Measurements from ENCODE around the gene FIZ1. TPM values are rescaled to one million over a fixed set of nuclear protein-coding genes. Genes with fewer than 3 reads are reported as not detected.
A peak's percentile ranks its signal among the peaks of the same experiment; 100 is the strongest.

Gene FIZ1
- total and polyA plus RNA-seq, 2 experiments from 2014 or later, result 5.4 to 10.1 TPM

GRCh38 chr19:55590617-55591016 lies 8.7 kb downstream of the FIZ1 start:
- Mint-ChIP-seq H3K4me1 (peaks cover 35% of the 10 kb centered on the region), H3K27me3 (ENCODE audit: insufficient read depth, low read depth, poor library complexity) (peaks cover 22% of the 10 kb centered on the region), H3K4me3 (no peak overlapping the region), H3K9me3 (no peaks in the 10 kb centered on the region; the same call in 1 of the 3 replicates), H3K27ac (no peak overlapping the region), H3K36me3 (ENCODE audit: low read depth) (peaks cover 22% of the 10 kb centered on the region)
- Histone ChIP-seq H3K27me3 (ENCODE audit: insufficient read depth) (peaks cover 40% of the 10 kb centered on the region), H3K36me3 (ENCODE audit: insufficient read depth) (no peaks in the 10 kb centered on the region), H3K4me3 (no peak overlapping the region), H3F3A (replicated peaks; ENCODE audit: low read depth) (peaks cover 30% of the 10 kb centered on the region), H3K4me2 (no peak overlapping the region), H3K4me1 (ENCODE audit: insufficient read depth) (peaks cover 19% of the 10 kb centered on the region), H3K79me2 (replicated peaks; ENCODE audit: insufficient read depth) (no peaks in the 10 kb centered on the region), H3K9me2 (ENCODE audit: insufficient read depth) (no peaks in the 10 kb centered on the region), H2AFZ (no peak overlapping the region), H4K20me1 (replicated peaks; ENCODE audit: insufficient read depth) (no peaks in the 10 kb centered on the region), H3K27ac (ENCODE audit: low read depth) (no peak overlapping the region)
- ATAC-seq, result peak; percentile 5; the same call in 2 of the 3 replicates
- DNase-seq (ENCODE audit: low spot score), result peak; percentile 84
- TF ChIP-seq JUNB (IDR thresholded peaks at IDR 0.05; ENCODE audit: unreplicated experiment), result no peak
- TF ChIP-seq, protein P1, sequence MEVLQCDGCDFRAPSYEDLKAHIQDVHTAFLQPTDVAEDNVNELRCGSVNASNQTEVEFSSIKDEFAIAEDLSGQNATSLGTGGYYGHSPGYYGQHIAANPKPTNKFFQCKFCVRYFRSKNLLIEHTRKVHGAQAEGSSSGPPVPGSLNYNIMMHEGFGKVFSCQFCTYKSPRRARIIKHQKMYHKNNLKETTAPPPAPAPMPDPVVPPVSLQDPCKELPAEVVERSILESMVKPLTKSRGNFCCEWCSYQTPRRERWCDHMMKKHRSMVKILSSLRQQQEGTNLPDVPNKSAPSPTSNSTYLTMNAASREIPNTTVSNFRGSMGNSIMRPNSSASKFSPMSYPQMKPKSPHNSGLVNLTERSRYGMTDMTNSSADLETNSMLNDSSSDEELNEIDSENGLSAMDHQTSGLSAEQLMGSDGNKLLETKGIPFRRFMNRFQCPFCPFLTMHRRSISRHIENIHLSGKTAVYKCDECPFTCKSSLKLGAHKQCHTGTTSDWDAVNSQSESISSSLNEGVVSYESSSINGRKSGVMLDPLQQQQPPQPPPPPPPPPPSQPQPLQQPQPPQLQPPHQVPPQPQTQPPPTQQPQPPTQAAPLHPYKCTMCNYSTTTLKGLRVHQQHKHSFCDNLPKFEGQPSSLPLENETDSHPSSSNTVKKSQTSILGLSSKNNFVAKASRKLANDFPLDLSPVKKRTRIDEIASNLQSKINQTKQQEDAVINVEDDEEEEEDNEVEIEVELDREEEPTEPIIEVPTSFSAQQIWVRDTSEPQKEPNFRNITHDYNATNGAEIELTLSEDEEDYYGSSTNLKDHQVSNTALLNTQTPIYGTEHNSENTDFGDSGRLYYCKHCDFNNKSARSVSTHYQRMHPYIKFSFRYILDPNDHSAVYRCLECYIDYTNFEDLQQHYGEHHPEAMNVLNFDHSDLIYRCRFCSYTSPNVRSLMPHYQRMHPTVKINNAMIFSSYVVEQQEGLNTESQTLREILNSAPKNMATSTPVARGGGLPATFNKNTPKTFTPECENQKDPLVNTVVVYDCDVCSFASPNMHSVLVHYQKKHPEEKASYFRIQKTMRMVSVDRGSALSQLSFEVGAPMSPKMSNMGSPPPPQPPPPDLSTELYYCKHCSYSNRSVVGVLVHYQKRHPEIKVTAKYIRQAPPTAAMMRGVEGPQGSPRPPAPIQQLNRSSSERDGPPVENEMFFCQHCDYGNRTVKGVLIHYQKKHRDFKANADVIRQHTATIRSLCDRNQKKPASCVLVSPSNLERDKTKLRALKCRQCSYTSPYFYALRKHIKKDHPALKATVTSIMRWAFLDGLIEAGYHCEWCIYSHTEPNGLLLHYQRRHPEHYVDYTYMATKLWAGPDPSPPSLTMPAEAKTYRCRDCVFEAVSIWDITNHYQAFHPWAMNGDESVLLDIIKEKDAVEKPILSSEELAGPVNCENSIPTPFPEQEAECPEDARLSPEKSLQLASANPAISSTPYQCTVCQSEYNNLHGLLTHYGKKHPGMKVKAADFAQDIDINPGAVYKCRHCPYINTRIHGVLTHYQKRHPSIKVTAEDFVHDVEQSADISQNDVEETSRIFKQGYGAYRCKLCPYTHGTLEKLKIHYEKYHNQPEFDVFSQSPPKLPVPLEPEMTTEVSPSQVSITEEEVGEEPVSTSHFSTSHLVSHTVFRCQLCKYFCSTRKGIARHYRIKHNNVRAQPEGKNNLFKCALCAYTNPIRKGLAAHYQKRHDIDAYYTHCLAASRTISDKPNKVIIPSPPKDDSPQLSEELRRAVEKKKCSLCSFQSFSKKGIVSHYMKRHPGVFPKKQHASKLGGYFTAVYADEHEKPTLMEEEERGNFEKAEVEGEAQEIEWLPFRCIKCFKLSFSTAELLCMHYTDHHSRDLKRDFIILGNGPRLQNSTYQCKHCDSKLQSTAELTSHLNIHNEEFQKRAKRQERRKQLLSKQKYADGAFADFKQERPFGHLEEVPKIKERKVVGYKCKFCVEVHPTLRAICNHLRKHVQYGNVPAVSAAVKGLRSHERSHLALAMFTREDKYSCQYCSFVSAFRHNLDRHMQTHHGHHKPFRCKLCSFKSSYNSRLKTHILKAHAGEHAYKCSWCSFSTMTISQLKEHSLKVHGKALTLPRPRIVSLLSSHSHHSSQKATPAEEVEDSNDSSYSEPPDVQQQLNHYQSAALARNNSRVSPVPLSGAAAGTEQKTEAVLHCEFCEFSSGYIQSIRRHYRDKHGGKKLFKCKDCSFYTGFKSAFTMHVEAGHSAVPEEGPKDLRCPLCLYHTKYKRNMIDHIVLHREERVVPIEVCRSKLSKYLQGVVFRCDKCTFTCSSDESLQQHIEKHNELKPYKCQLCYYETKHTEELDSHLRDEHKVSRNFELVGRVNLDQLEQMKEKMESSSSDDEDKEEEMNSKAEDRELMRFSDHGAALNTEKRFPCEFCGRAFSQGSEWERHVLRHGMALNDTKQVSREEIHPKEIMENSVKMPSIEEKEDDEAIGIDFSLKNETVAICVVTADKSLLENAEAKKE (CRISPR knock-in tag; IDR thresholded peaks at IDR 0.05), result no peak
- no peak for TF ChIP-seq ZNF331 (CRISPR knock-in tag; IDR thresholded peaks at IDR 0.05; ENCODE audit: low read depth)
- TF ChIP-seq ZNF114 (CRISPR knock-in tag; IDR thresholded peaks at IDR 0.05), result no peak
- no peak for TF ChIP-seq POLR2AphosphoS5 (IDR thresholded peaks at IDR 0.05; ENCODE audit: low read depth)
- TF ChIP-seq EZH2phosphoT487 (IDR thresholded peaks at IDR 0.05; ENCODE audit: unreplicated experiment), result no peak
- TF ChIP-seq, protein P2, sequence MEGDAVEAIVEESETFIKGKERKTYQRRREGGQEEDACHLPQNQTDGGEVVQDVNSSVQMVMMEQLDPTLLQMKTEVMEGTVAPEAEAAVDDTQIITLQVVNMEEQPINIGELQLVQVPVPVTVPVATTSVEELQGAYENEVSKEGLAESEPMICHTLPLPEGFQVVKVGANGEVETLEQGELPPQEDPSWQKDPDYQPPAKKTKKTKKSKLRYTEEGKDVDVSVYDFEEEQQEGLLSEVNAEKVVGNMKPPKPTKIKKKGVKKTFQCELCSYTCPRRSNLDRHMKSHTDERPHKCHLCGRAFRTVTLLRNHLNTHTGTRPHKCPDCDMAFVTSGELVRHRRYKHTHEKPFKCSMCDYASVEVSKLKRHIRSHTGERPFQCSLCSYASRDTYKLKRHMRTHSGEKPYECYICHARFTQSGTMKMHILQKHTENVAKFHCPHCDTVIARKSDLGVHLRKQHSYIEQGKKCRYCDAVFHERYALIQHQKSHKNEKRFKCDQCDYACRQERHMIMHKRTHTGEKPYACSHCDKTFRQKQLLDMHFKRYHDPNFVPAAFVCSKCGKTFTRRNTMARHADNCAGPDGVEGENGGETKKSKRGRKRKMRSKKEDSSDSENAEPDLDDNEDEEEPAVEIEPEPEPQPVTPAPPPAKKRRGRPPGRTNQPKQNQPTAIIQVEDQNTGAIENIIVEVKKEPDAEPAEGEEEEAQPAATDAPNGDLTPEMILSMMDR (conservative IDR thresholded peaks at IDR 0.05; ENCODE audit: low read depth in 2 of 2), result no peak
- TF ChIP-seq STAT1 (IDR thresholded peaks at IDR 0.05; ENCODE audit: unreplicated experiment), result no peak
- no peak for TF ChIP-seq NANOG (IDR thresholded peaks at IDR 0.05; ENCODE audit: borderline replicate concordance)
